GM21717 (cell line): ENCODE data around the gene GLT6D1.

Experiments used
- ATAC-seq: cut with Tn5 transposase; IDR thresholded peaks from one replicate; pipeline ENCODE4 v1.9.1; 2021; ENCODE audit warnings: mild to moderate bottlenecking, moderate library complexity; ENCODE audit not compliant: unreplicated experiment

Gene GLT6D1

GRCh38 chr9:135609366-135609955 lies 29.9 kb downstream of the GLT6D1 start:
- ATAC-seq = no peak

DNA sequence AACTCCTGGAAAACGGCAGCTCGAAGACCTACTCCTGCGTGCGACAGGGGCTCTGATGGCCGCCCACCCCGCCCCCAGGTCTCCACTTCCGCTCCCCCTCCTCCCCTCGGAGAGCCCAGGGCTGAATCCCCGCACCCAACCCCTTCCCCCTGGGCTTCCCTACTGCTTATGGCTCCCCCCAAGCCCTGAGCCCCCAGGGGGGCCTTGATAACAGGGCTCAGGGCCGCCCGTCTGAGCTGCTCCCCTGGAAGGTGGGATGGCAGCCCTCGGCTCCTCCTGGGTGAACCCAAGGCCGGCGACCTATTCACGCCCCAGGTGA lies 30.4 kb downstream of the GLT6D1 start:
- ATAC-seq = no peak

DNA sequence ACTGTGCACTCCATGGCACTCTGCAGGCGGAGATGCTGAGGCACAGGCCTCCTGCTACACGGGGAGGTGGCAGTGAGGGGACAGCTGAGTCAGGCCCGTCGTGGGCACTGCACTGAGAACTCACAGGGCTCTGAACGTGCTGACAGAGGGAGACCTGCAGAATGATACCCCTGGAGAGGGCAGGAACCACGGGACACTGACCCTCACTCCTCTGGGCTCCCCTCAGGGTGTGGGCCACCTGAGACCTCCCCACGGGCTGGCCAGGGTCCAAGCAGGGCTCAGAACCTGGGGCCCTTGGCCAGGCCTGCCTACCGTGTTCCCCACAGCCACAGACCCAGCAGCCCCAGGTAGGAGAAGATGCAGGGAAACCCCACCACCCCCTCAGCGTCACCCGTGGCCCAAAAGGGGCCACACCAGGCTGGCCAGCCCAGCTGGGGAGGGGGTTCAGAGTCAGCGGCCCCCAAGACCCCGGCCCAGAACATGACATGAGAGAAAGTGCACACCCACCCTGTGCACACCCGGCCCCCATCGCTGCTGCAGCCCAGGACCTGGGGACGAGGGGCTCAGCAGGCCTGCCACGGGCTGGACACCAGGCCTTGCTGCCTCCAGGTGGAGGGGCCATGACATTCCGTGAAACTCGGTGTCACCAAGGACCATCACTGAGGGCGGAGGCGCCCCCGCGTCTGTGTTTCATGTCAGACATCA lies 30.9 kb downstream of the GLT6D1 start:
- ATAC-seq = no peak

GRCh38 chr9:135607401-135608293 lies 31.7 kb downstream of the GLT6D1 start:
- no peak for ATAC-seq

GRCh38 chr9:135606885-135607259 lies 32.5 kb downstream of the GLT6D1 start:
- ATAC-seq = no peak

DNA sequence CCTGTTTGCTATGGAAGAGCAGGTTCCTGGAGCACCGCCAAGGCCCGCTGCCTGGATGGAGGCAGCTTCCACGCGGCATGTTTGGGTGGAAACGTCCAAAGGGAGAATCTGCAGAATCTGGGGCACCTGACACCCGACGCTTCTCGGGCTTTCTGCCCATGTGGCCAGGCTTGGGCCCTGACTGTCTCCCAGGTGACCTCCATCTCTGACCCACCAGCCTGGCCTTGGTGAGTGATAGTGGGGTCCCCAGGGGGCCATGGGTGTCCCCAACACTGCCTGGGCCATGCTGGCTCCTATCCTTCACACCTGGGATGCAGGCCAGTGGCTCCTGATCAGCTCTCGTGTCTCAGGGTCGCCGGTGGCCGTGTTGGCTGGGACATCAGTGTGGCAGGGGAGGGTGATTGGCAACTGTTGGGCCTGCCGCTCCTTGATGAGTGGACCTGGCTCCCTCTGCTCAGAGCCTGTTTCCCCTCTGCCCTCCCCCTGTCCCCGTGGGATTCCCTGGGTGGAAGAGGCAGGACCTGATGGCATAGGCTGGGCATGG lies 34.0 kb downstream of the GLT6D1 start:
- ATAC-seq = no peak

- ATAC-seq = no peak
These were observed 34.7 kb downstream of the GLT6D1 start for GRCh38 chr9:135604437-135605237.

DNA sequence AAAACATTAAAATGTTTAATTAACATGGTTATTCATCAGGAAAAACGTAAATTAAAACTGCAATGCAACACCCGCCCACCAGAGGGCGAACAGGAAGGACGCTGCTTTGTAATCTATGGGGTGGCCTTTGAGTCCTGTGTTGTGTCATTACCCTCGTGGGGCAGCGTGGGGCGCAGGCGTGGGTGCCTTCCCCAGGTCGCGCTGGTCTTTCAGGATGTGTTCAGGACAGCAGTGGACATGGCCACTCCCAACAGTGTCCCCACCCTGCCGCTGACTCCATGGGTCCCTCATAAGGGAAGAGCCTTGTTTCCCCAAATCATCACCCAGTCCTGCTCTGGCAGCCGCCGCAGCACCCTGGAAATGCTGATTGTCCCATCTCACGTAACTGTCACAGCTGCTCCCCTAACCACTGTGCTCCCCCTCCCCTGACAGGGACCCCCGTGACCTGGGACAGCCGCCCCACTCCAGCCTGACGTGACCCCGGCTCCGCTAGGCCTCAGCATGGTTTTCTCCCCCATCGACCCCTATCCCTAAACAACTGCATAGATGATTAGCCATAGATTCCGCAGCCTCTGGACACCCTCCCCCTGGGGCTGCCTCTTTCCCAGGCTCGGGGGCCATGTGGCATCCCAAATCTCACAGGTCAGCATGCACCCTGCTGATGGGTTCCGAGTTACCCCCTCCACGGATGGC lies 36.4 kb downstream of the GLT6D1 start:
- no peak for ATAC-seq

- no peak for ATAC-seq
These were observed 37.4 kb downstream of the GLT6D1 start for GRCh38 chr9:135601988-135602387.

GRCh38 chr9:135600296-135600817 lies 39.0 kb downstream of the GLT6D1 start:
- ATAC-seq = no peak

GRCh38 chr9:135596211-135596610 lies 43.1 kb downstream of the GLT6D1 start:
- no peak for ATAC-seq

GRCh38 chr9:135592625-135593024 lies 46.7 kb downstream of the GLT6D1 start:
- no peak for ATAC-seq

GRCh38 chr9:135592331-135592590 lies 47.1 kb downstream of the GLT6D1 start:
- no peak for ATAC-seq

- ATAC-seq = no peak
These were observed 47.6 kb downstream of the GLT6D1 start for GRCh38 chr9:135591506-135592330.

- no peak for ATAC-seq
These were observed 48.8 kb downstream of the GLT6D1 start for GRCh38 chr9:135590486-135591079.

DNA sequence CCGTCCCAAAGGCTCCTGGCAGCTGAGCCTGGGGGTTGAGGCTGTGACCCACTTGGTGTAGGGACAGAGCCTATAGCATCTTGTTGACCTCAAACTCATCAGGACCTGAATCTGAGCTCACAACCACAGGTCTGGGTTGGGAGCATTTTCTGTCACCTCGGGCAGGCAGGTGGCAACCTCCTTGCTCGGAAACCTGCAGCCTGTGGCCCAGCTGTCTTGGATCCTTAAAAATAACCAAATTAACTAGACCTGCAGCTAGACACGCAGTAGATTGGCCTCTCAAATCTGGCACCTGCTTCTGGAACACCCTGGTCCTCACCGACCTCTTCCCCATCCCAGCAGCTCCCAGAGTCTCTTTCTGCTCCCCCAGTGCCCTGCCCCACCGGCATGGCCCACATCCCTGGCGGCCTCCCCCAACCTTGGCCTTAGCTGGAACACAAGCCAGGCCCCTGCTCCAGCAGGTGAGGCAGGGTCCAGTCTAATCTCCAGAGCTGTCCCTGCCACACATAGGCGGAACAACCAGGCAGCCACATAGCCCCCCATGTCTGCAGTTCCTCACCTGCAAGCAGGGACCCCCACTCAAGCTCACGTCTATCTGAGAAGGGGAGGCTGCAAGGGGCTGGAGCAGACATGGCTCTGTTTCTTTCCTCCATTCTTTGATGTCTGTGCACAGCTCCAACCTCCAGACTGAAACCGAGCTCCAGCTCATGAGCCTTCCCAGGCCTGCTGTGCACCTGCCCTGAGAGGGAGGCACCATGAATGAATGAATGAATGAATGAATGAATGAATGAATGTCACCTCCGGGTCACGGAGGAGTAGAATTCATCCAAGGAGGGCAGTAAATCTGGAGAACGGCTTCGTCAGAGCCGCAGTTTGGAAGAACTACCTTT lies 49.5 kb downstream of the GLT6D1 start:
- no peak for ATAC-seq

DNA sequence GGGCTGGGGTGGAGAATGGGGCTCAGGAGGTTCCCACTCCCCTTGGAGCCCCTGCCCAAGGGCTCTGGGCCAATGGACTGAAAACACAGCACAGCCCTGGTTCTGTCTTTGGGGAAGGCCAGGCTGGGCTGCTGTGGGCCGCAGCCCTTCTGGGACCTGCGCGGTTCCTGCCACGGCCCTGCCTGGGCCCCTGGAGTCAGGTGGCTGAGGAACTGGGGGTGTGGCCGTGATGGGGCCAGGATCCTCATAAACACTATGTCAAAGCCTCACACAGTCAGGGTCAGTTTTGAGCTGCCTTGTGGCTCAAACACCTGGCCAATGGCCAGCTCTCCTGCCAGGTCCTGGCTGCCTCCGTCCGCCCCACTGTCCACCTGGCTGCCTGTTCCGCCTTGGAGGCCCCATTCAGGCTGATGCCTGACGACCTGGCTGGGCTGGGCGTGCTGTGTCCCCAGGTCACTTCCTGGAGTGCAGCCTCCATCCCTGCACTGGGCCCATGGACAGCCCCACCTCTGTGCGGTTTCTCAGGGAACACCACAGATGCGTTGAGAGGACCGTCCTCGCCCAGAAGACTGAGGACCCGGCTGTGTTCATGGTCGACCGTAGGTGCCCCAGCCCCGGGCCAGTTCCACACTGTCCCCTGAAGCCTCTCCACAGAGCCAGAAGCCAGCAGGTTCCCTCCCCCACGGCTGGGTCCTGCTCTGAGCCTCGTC lies 50.3 kb downstream of the GLT6D1 start:
- ATAC-seq = no peak
